Measurements from ENCODE around the gene BSCL2.

Gene BSCL2

DNA sequence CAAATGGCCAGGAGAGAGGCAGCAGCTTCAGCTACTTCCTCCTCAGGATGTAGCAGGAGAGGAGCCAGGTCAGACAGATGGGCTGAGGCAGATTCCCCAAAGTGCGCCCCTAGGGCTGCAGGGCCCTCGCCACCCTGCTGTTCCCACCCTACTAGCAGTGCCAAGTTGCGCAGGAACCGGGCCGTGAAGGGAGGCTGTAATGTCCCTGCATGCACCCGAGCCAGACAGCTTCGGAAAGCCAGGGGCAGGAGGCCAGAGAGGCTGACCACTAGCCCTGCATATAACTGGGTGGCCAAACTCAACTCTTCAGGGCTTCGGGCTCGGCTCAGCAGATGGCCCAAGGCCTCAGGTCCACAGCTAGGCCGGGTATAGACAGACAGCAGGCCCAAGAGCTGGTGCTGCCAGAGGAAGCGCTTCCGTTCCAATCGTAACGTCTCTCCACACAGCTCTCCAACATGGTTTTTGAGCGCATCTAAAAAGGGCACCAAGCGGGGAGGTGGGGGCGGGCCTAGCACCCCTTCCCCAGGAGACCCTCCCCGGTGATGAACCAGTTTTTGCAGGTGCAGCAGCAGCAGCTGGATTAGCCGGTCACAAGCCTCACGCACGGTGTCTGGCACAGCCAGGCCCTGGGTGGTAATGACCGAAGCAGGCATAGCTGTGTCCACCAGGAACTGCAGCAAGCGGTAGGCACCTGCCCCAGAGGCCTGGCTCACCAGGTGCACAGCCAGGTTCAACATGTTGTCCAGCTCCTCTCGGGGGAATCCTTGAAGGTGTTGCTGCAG, 58.8 kb downstream of the BSCL2 start:
- TF ChIP-seq, protein P1, sequence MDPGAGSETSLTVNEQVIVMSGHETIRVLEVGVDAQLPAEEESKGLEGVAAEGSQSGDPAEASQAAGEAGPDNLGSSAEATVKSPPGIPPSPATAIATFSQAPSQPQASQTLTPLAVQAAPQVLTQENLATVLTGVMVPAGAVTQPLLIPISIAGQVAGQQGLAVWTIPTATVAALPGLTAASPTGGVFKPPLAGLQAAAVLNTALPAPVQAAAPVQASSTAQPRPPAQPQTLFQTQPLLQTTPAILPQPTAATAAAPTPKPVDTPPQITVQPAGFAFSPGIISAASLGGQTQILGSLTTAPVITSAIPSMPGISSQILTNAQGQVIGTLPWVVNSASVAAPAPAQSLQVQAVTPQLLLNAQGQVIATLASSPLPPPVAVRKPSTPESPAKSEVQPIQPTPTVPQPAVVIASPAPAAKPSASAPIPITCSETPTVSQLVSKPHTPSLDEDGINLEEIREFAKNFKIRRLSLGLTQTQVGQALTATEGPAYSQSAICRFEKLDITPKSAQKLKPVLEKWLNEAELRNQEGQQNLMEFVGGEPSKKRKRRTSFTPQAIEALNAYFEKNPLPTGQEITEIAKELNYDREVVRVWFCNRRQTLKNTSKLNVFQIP (CRISPR knock-in tag; IDR thresholded peaks at IDR 0.05; ENCODE audit: borderline replicate concordance, low read depth), result no peak
- TF ChIP-seq TCF4 (CRISPR knock-in tag; IDR thresholded peaks at IDR 0.05; ENCODE audit: borderline replicate concordance), result no peak
- TF ChIP-seq, protein P2, sequence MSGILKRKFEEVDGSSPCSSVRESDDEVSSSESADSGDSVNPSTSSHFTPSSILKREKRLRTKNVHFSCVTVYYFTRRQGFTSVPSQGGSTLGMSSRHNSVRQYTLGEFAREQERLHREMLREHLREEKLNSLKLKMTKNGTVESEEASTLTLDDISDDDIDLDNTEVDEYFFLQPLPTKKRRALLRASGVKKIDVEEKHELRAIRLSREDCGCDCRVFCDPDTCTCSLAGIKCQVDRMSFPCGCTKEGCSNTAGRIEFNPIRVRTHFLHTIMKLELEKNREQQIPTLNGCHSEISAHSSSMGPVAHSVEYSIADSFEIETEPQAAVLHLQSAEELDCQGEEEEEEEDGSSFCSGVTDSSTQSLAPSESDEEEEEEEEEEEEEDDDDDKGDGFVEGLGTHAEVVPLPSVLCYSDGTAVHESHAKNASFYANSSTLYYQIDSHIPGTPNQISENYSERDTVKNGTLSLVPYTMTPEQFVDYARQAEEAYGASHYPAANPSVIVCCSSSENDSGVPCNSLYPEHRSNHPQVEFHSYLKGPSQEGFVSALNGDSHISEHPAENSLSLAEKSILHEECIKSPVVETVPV (CRISPR knock-in tag; IDR thresholded peaks at IDR 0.05), result no peak
- no peak for TF ChIP-seq TOX (CRISPR knock-in tag; IDR thresholded peaks at IDR 0.05; ENCODE audit: borderline replicate concordance)
- ATAC-seq, result no peak

DNA sequence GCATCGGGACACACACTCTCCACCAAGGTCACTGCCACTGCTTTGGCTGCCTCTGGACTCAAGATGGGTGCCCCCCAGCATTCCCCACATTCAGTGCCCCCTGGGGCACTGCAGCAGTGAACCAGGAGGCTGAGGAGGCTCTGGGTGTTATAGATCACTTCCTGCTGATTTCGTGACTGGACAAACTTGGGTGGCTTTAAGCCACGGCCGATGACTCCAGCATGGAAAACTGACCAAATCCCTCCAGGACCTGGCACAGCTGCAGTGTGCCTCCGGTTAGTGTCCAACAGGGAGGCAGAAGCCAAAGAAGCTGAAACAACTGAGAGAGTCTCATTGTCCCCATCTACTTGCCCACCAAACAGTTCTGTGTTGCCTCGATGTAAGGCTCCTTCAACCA, 59.6 kb downstream of the BSCL2 start:
- no peak for ATAC-seq

DNA sequence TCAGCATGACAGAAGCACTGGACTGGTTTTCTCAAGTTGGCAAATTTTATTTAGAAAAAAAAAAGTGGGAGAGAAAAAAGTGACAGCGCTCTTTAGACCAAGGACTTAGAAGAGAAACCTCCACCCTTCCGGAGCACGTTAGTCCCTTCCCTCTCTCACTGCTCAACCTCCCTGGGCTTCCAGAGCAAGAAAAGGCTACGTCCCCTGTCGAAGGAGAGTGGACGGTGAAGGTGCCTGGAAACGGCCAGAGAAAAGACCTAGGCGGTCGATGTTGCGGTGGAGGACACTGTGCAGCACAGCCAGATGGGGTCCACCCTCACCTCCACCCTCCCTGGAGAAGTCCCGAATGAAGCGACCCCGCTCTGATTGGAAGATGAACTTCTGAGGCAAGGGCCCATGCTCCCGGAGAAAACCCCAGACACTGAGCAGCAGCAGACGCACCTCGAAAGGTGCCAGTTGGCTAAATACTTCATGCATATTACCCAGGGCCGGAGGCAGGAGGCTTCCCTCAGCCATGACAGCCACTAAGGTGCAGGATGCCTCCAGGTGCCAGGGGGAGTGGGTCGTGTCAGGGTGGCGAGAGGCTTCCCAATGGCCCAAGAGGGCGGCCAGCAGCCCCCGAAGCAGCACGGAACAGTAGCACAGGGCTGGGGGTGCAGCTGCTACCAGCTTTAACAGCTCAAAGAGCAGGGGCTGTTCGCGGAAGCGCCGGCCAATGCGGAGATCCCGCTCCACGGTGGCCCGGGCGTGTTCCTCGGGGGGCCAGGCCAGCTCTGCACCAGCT, 60.2 kb downstream of the BSCL2 start:
- peak; percentile 9 for ATAC-seq

More for the DNA sequence above, 59.6 kb downstream of the BSCL2 start:
- no peak for TF ChIP-seq GLIS3 (CRISPR knock-in tag; IDR thresholded peaks at IDR 0.05)
- no peak for TF ChIP-seq ISL1 (CRISPR knock-in tag; IDR thresholded peaks at IDR 0.05)
- TF ChIP-seq ARNTL (CRISPR knock-in tag; IDR thresholded peaks at IDR 0.05; ENCODE audit: borderline replicate concordance, low read depth), result no peak
- TF ChIP-seq ZC3H10 (CRISPR knock-in tag; IDR thresholded peaks at IDR 0.05), result no peak
- TF ChIP-seq, protein P2 (CRISPR knock-in tag; IDR thresholded peaks at IDR 0.05), result no peak
- no peak for TF ChIP-seq OSR1 (CRISPR knock-in tag; IDR thresholded peaks at IDR 0.05)
- TF ChIP-seq ZFP30 (CRISPR knock-in tag; IDR thresholded peaks at IDR 0.05), result no peak
- no peak for TF ChIP-seq TOX (CRISPR knock-in tag; IDR thresholded peaks at IDR 0.05; ENCODE audit: borderline replicate concordance)
- no peak for TF ChIP-seq ZNF8 (CRISPR knock-in tag; IDR thresholded peaks at IDR 0.05)
- no peak for TF ChIP-seq BACH2 (CRISPR knock-in tag; IDR thresholded peaks at IDR 0.05; ENCODE audit: borderline replicate concordance)

More for the DNA sequence above, 60.2 kb downstream of the BSCL2 start:
- TF ChIP-seq ARNTL (CRISPR knock-in tag; IDR thresholded peaks at IDR 0.05; ENCODE audit: borderline replicate concordance, low read depth), result no peak
- TF ChIP-seq, protein P3, sequence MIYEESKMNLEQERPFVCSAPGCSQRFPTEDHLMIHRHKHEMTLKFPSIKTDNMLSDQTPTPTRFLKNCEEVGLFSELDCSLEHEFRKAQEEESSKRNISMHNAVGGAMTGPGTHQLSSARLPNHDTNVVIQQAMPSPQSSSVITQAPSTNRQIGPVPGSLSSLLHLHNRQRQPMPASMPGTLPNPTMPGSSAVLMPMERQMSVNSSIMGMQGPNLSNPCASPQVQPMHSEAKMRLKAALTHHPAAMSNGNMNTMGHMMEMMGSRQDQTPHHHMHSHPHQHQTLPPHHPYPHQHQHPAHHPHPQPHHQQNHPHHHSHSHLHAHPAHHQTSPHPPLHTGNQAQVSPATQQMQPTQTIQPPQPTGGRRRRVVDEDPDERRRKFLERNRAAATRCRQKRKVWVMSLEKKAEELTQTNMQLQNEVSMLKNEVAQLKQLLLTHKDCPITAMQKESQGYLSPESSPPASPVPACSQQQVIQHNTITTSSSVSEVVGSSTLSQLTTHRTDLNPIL (CRISPR knock-in tag; IDR thresholded peaks at IDR 0.05; ENCODE audit: low read depth), result no peak
- no peak for TF ChIP-seq PPARA (CRISPR knock-in tag; IDR thresholded peaks at IDR 0.05; ENCODE audit: borderline replicate concordance)
- no peak for TF ChIP-seq BACH2 (CRISPR knock-in tag; IDR thresholded peaks at IDR 0.05; ENCODE audit: borderline replicate concordance)
- TF ChIP-seq, protein P4, sequence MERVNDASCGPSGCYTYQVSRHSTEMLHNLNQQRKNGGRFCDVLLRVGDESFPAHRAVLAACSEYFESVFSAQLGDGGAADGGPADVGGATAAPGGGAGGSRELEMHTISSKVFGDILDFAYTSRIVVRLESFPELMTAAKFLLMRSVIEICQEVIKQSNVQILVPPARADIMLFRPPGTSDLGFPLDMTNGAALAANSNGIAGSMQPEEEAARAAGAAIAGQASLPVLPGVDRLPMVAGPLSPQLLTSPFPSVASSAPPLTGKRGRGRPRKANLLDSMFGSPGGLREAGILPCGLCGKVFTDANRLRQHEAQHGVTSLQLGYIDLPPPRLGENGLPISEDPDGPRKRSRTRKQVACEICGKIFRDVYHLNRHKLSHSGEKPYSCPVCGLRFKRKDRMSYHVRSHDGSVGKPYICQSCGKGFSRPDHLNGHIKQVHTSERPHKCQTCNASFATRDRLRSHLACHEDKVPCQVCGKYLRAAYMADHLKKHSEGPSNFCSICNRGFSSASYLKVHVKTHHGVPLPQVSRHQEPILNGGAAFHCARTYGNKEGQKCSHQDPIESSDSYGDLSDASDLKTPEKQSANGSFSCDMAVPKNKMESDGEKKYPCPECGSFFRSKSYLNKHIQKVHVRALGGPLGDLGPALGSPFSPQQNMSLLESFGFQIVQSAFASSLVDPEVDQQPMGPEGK (CRISPR knock-in tag; IDR thresholded peaks at IDR 0.05; ENCODE audit: borderline replicate concordance), result no peak
- TF ChIP-seq, protein P1 (CRISPR knock-in tag; IDR thresholded peaks at IDR 0.05; ENCODE audit: borderline replicate concordance, low read depth), result no peak
- TF ChIP-seq ZNF70 (CRISPR knock-in tag; IDR thresholded peaks at IDR 0.05), result no peak
- TF ChIP-seq ZFP3 (CRISPR knock-in tag; IDR thresholded peaks at IDR 0.05), result no peak
- no peak for TF ChIP-seq CSDC2 (CRISPR knock-in tag; IDR thresholded peaks at IDR 0.05)
- no peak for TF ChIP-seq TCF4 (CRISPR knock-in tag; IDR thresholded peaks at IDR 0.05; ENCODE audit: borderline replicate concordance)
- no peak for TF ChIP-seq ZC3H10 (CRISPR knock-in tag; IDR thresholded peaks at IDR 0.05)
- no peak for TF ChIP-seq OSR1 (CRISPR knock-in tag; IDR thresholded peaks at IDR 0.05)
- no peak for TF ChIP-seq GLIS3 (CRISPR knock-in tag; IDR thresholded peaks at IDR 0.05)
- TF ChIP-seq ZNF565 (CRISPR knock-in tag; conservative IDR thresholded peaks at IDR 0.05; ENCODE audit: low read depth), result no peak
- TF ChIP-seq, protein P2 (CRISPR knock-in tag; IDR thresholded peaks at IDR 0.05), result no peak
- TF ChIP-seq RARB (CRISPR knock-in tag; IDR thresholded peaks at IDR 0.05), result no peak
- TF ChIP-seq ZNF8 (CRISPR knock-in tag; IDR thresholded peaks at IDR 0.05), result no peak
- no peak for TF ChIP-seq TOX (CRISPR knock-in tag; IDR thresholded peaks at IDR 0.05; ENCODE audit: borderline replicate concordance)
- no peak for TF ChIP-seq SNAI2 (CRISPR knock-in tag; IDR thresholded peaks at IDR 0.05)
